ENCODE measurements around the gene VDAC2.

GRCh38 chr10:75203724-75204123 is 6.9 kb upstream of the VDAC2 start:
- TF ChIP-seq CTCF (IDR thresholded peaks at IDR 0.05) = no peak
- no peak for TF ChIP-seq POLR2A (IDR thresholded peaks at IDR 0.05)
